A549 (cell line): Measurements from ENCODE around the gene NCL. TPM values are rescaled to one million over a fixed set of nuclear protein-coding genes. Genes with fewer than 3 reads are reported as not detected.
A peak's percentile ranks its signal among the peaks of the same experiment; 100 is the strongest.

ENCODE experiments used
- ATAC-seq, 2 experiments: fragments of 200-7000 bp in 1 of 2; fragments of >200 bp in 1 of 2; cut with Nextera tagmentation in 1 of 2; cut with Tn5 transposase in 1 of 2; 3 replicates each; pipeline versions ENCODE4 v1.8.0 to v1.9.1; 2018 to 2020; ENCODE audit warnings: mild to moderate bottlenecking in 1 of 2, moderate library complexity in 1 of 2
- CTCF ChIA-PET: fragments of 300-600 bp; sonication (Branson Sonifier 250); formaldehyde crosslinking; extraction: SDS; loops from one replicate; lab custom pipeline; 2021; ENCODE audit warnings: antibody characterized with exemption, inconsistent platforms; lab: Yijun Ruan, JAX
- POLR2A ChIA-PET: fragments of 350-600 bp; formaldehyde crosslinking; extraction: SDS; loops from one replicate; lab custom pipeline; 2021; ENCODE audit warnings: antibody characterized with exemption, inconsistent platforms; lab: Yijun Ruan, JAX
- DNase-seq, 2 experiments: peaks; one replicate each; pipeline versions ENCODE4 v3.0.0 to v3.0.0-alpha.2; 2011 to 2016; ENCODE audit warnings: low read depth in 1 of 2, low spot score in 1 of 2
- FAIRE-seq: peaks from 2 replicates; lab custom pipeline; 2011; peaks lifted over from hg19 to GRCh38; lab: Jason Lieb, UNC
- H3K27ac ChIP-seq, 2 experiments: fragments of >200 bp; sonication (Bioruptor Twin); formaldehyde crosslinking; 3 replicates each; pipeline ENCODE4 v1.5.1; 2016 to 2017
- H3K4me1 ChIP-seq: fragments of >200 bp; sonication (Bioruptor Twin); formaldehyde crosslinking; 3 replicates; pipeline ENCODE4 v1.6.1; 2016
- H3K4me2 ChIP-seq: fragments of >200 bp; sonication (Bioruptor Twin); formaldehyde crosslinking; 3 replicates; pipeline ENCODE4 v1.6.1; 2016
- H3K4me3 ChIP-seq: fragments of >200 bp; sonication (Bioruptor Twin); formaldehyde crosslinking; 3 replicates; pipeline ENCODE4 v1.5.1; 2016
- H3K9me3 ChIP-seq: fragments of >200 bp; sonication (Bioruptor Twin); formaldehyde crosslinking; 3 replicates; pipeline ENCODE4 v1.6.1; 2016
- ATOH8 ChIP-seq: fragments of 250-450 bp; sonication (Bioruptor Pico); IDR thresholded peaks from 2 replicates; pipeline ENCODE4 v1.5.0; 2020; ENCODE audit warnings: low read depth, mild to moderate bottlenecking, moderate library complexity
- BHLHE40 ChIP-seq: IDR thresholded peaks from 2 replicates; pipeline ENCODE4 v1.6.1; 2012; ENCODE audit warnings: low read depth, low read length, inconsistent platforms
- CBX8 ChIP-seq: fragments of 200-600 bp; sonication (generic); IDR thresholded peaks from 2 replicates; pipeline ENCODE4 v1.6.1; 2016
- CEBPB ChIP-seq, 2 experiments: fragments of >200 bp in 1 of 2; sonication (Bioruptor Twin) in 1 of 2; formaldehyde crosslinking in 1 of 2; IDR thresholded peaks; 2 replicates each; pipeline ENCODE4 v1.6.1; 2012 to 2016
- CHD2 ChIP-seq: fragments of 150-350 bp; IDR thresholded peaks from 2 replicates; pipeline ENCODE4 v1.6.1; 2014; ENCODE audit warnings: low read length; ENCODE audit not compliant: partially characterized antibody
- E2F6 ChIP-seq: IDR thresholded peaks from 2 replicates; pipeline ENCODE4 v1.6.1; 2012; ENCODE audit warnings: low read depth, borderline replicate concordance
- EHMT2 ChIP-seq: fragments of 200-600 bp; sonication (generic); IDR thresholded peaks from 2 replicates; pipeline ENCODE4 v1.6.1; 2016; ENCODE audit warnings: antibody characterized with exemption, low read depth, mild to moderate bottlenecking, moderate library complexity
- ESRRA ChIP-seq: fragments of 150-350 bp; IDR thresholded peaks from 2 replicates; pipeline ENCODE4 v1.6.1; 2014; ENCODE audit warnings: mild to moderate bottlenecking, low read length, borderline replicate concordance
- FOSL2 ChIP-seq, 2 experiments: fragments of 450-650 bp in 1 of 2; fragments of >200 bp in 1 of 2; sonication (Bioruptor Twin) in 1 of 2; formaldehyde crosslinking; IDR thresholded peaks; 2 replicates each; pipeline versions ENCODE4 v1.5.0 to v1.6.1; 2016 to 2020; ENCODE audit warnings: mild to moderate bottlenecking in 1 of 2, moderate library complexity in 1 of 2
- FOXS1 ChIP-seq: fragments of 250-450 bp; sonication (Bioruptor Pico); IDR thresholded peaks from 2 replicates; pipeline ENCODE4 v1.5.0; 2020; ENCODE audit warnings: mild to moderate bottlenecking, moderate library complexity
- HES2 ChIP-seq: fragments of >200 bp; sonication (Bioruptor Twin); formaldehyde crosslinking; IDR thresholded peaks from 2 replicates; pipeline ENCODE4 v1.6.1; 2016
- HEYL ChIP-seq: fragments of 250-450 bp; sonication (Bioruptor Pico); IDR thresholded peaks from 2 replicates; pipeline ENCODE4 v1.8.0; 2021; ENCODE audit warnings: mild to moderate bottlenecking, moderate library complexity
- HOXB13 ChIP-seq: fragments of 250-450 bp; sonication (Bioruptor Pico); IDR thresholded peaks from 2 replicates; pipeline ENCODE4 v1.5.0; 2020; ENCODE audit warnings: low read depth, mild to moderate bottlenecking, moderate library complexity
- MAFK ChIP-seq: fragments of 450-650 bp; IDR thresholded peaks from 2 replicates; pipeline ENCODE4 v1.6.1; 2014; ENCODE audit not compliant: partially characterized antibody
- MAX ChIP-seq: IDR thresholded peaks from 2 replicates; pipeline ENCODE4 v1.6.1; 2012
- MAZ ChIP-seq: fragments of 150-350 bp; IDR thresholded peaks from 2 replicates; pipeline ENCODE4 v1.6.1; 2014; ENCODE audit warnings: antibody characterized with exemption, low read depth, low read length, borderline replicate concordance
- NFE2L2 ChIP-seq: fragments of 150-350 bp; conservative IDR thresholded peaks from 2 replicates; pipeline ENCODE4 v1.6.1; 2014; ENCODE audit warnings: low read length
- NR3C1 ChIP-seq: fragments of >200 bp; sonication (Bioruptor Twin); formaldehyde crosslinking; IDR thresholded peaks from 3 replicates; pipeline ENCODE4 v1.6.1; 2017
- PBX3 ChIP-seq: IDR thresholded peaks from 2 replicates; pipeline ENCODE4 v1.6.1; 2012
- PHF8 ChIP-seq: fragments of 200-600 bp; sonication (generic); IDR thresholded peaks from 2 replicates; pipeline ENCODE4 v1.6.1; 2016; ENCODE audit warnings: low read depth, mild to moderate bottlenecking, antibody characterized with exemption, moderate library complexity, borderline replicate concordance
- POLR2AphosphoS2 ChIP-seq: conservative IDR thresholded peaks from 2 replicates; pipeline ENCODE4 v1.6.1; 2012; ENCODE audit warnings: low read length, improper control_type of control experiment, inconsistent platforms
- RARB ChIP-seq: fragments of 250-450 bp; sonication (Bioruptor Pico); IDR thresholded peaks from 2 replicates; pipeline ENCODE4 v1.8.0; 2021; ENCODE audit warnings: mild to moderate bottlenecking, moderate library complexity
- REST ChIP-seq: fragments of 200-600 bp; sonication (generic); IDR thresholded peaks from 2 replicates; pipeline ENCODE4 v1.6.1; 2016; ENCODE audit warnings: antibody characterized with exemption, mild to moderate bottlenecking, moderate library complexity
- RNF2 ChIP-seq: fragments of 200-600 bp; sonication (generic); IDR thresholded peaks from 2 replicates; pipeline ENCODE4 v1.6.1; 2016; ENCODE audit warnings: low read depth, mild to moderate bottlenecking, antibody characterized with exemption, moderate library complexity, borderline replicate concordance
- SMC3 ChIP-seq: fragments of >200 bp; sonication (Bioruptor Twin); formaldehyde crosslinking; IDR thresholded peaks from 3 replicates; pipeline ENCODE4 v1.6.1; 2018; ENCODE audit warnings: inconsistent platforms
- ZNF302 ChIP-seq: fragments of 250-450 bp; sonication (Bioruptor Pico); IDR thresholded peaks from 2 replicates; pipeline ENCODE4 v1.9.0; 2021; ENCODE audit warnings: inconsistent platforms, mild to moderate bottlenecking, moderate library complexity
- ZSCAN20 ChIP-seq: fragments of 250-450 bp; sonication (Bioruptor Pico); IDR thresholded peaks from 2 replicates; pipeline ENCODE4 v1.8.0; 2022; ENCODE audit warnings: mild to moderate bottlenecking, moderate library complexity
- WGBS: methylation state at CpG from one replicate; pipeline ENCODE4 v1.1.6; 2017; ENCODE audit errors: missing lambda C conversion rate; 5-methylcytosine and 5-hydroxymethylcytosine counted together
- polyA plus RNA-seq, 4 experiments: library from polyadenylated mRNA; depleted of rRNA in 3 of 4; stranded (reverse); fragments of >200 nt; fragmentation: RNase III in 1 of 4; extraction: RNeasy Plus Mini Kit Qiagen cat#74134 plus additional on column Dnase treatment in 1 of 4; gene quantifications; 2 replicates in 3 of 4; 3 replicates in 1 of 4; pipeline ENCODE4 v1.2.3, GENCODE V29; 2011 to 2017

Gene NCL
- polyA plus RNA-seq, 2 of the 4 experiments (the other 2 are of a cell fraction): 390 to 766 TPM

GRCh38 chr2:231427116-231427515 lies 37.2 kb downstream of the NCL start:
- FAIRE-seq: no peak
- WGBS: 67% methylated on average over 3 of the region's 3 CpGs
- Histone ChIP-seq H3K27ac (no peak overlapping the region), H3K4me3 (no peak overlapping the region), H3K4me2 (no peak overlapping the region), H3K9me3 (no peaks in the 10 kb centered on the region), H3K4me1 (no peaks in the 10 kb centered on the region)
- no peak for ATAC-seq
- TF ChIP-seq FOXS1 (CRISPR knock-in tag): no peak
- TF ChIP-seq FOSL2 (IDR thresholded peaks at IDR 0.05): no peak
- no peak for TF ChIP-seq FOSL2 (CRISPR knock-in tag; IDR thresholded peaks at IDR 0.05)
- no peak for TF ChIP-seq HOXB13 (CRISPR knock-in tag)
- no peak for TF ChIP-seq ZSCAN20 (CRISPR knock-in tag)
- TF ChIP-seq POLR2AphosphoS2: no peak
- no peak for TF ChIP-seq SMC3
- no peak for TF ChIP-seq REST
- no peak for TF ChIP-seq CEBPB (IDR thresholded peaks at IDR 0.05)
- TF ChIP-seq MAFK: no peak
- no peak for TF ChIP-seq ESRRA
- TF ChIP-seq ATOH8 (CRISPR knock-in tag): no peak
- no peak for TF ChIP-seq RNF2
- TF ChIP-seq PBX3: no peak
- no peak for TF ChIP-seq MAX
- no peak for TF ChIP-seq HES2
- TF ChIP-seq CHD2: no peak
- ChIA-PET CTCF (interaction anchor here (0.8 to 1.1 kb wide), 2 partner anchors 15 to 201 kb away, joined by 3 to 4 read pairs; no protein-coding TSS in a partner anchor), POLR2A (no interaction called here)
- no peak for DNase-seq

- no peak for TF ChIP-seq MAFK
- TF ChIP-seq FOSL2 (IDR thresholded peaks at IDR 0.05): no peak
- TF ChIP-seq FOSL2 (CRISPR knock-in tag; IDR thresholded peaks at IDR 0.05): no peak
- no peak for TF ChIP-seq HEYL (CRISPR knock-in tag)
- TF ChIP-seq NFE2L2: no peak
- no peak for TF ChIP-seq ESRRA
- no peak for TF ChIP-seq BHLHE40
- no peak for TF ChIP-seq CBX8
- TF ChIP-seq FOXS1 (CRISPR knock-in tag): no peak
- no peak for TF ChIP-seq ZNF302 (CRISPR knock-in tag)
- TF ChIP-seq PHF8: no peak
- TF ChIP-seq E2F6: no peak
- no peak for TF ChIP-seq NR3C1
- no peak for TF ChIP-seq EHMT2
- TF ChIP-seq RARB (CRISPR knock-in tag): no peak
- no peak for TF ChIP-seq MAZ
- Histone ChIP-seq H3K4me1 (no peaks in the 10 kb centered on the region), H3K4me2 (no peak overlapping the region), H3K9me3 (no peaks in the 10 kb centered on the region), H3K27ac (no peak overlapping the region), H3K4me3 (no peak overlapping the region)
- ATAC-seq (peak in 1 of 2 experiments; percentile 31; a peak in 3 of 6 replicates), DNase-seq (no peak), FAIRE-seq (no peak)
- 78% methylated on average over 21 of the region's 21 CpGs for WGBS
- CTCF ChIA-PET: interaction anchor here (1.0 to 1.2 kb wide), 2 partner anchors 14 to 21 kb away, joined by 4 to 5 read pairs; no protein-coding TSS in a partner anchor
- POLR2A ChIA-PET: no interaction called here
Observed at GRCh38 chr2:231425811-231426703, 38.2 kb downstream of the NCL start.
